DND-41 (cell line): Measurements from ENCODE around the gene SCAPER.

Experiments
- ATAC-seq: fragments of 200-7000 bp; cut with Tn5 transposase; 3 replicates; pipeline ENCODE4 v1.9.1; 2021; ENCODE audit warnings: low read depth; ENCODE audit not compliant: insufficient read depth
- DNase-seq: peaks from one replicate; pipeline ENCODE4 v3.0.0-alpha.2; 2020
- H2AFZ ChIP-seq: 2 replicates; pipeline ENCODE4 v1.6.0; 2012; ENCODE audit warnings: low read depth, low read length
- H3K27ac ChIP-seq: 2 replicates; pipeline ENCODE4 v1.5.1; 2012; ENCODE audit warnings: low read length, inconsistent platforms
- H3K27me3 ChIP-seq: fragments of 200-600 bp; sonication (generic); 2 replicates; pipeline ENCODE4 v1.6.0; 2012; ENCODE audit warnings: low read length, mild to moderate bottlenecking, inconsistent platforms; ENCODE audit not compliant: insufficient read depth, poor library complexity
- H3K36me3 ChIP-seq: 2 replicates; pipeline ENCODE4 v1.5.1; 2012; ENCODE audit warnings: low read length, inconsistent platforms; ENCODE audit not compliant: insufficient read depth
- H3K4me1 ChIP-seq: 2 replicates; pipeline ENCODE4 v1.5.1; 2012; ENCODE audit warnings: mild to moderate bottlenecking, low read length; ENCODE audit not compliant: insufficient read depth
- H3K4me2 ChIP-seq: 2 replicates; pipeline ENCODE4 v1.6.0; 2012; ENCODE audit warnings: mild to moderate bottlenecking, moderate library complexity, low read length, inconsistent platforms; ENCODE audit not compliant: insufficient read depth
- H3K4me3 ChIP-seq, 2 experiments: fragments of 200-600 bp in 1 of 2; shearing (Covaris generic) in 1 of 2; 2 replicates each; pipeline ENCODE4 v1.5.1; 2012 to 2016; ENCODE audit warnings: inconsistent platforms in 2 of 2, low read length in 2 of 2, mild to moderate bottlenecking in 2 of 2, low read depth in 1 of 2, moderate library complexity in 1 of 2
- H3K79me2 ChIP-seq: 2 replicates; pipeline ENCODE4 v1.6.0; 2012; ENCODE audit warnings: low read length, inconsistent platforms; ENCODE audit not compliant: insufficient read depth
- H3K9ac ChIP-seq: 2 replicates; pipeline ENCODE4 v1.6.0; 2012; ENCODE audit warnings: low read depth, mild to moderate bottlenecking, inconsistent platforms, low read length, moderate library complexity
- H3K9me3 ChIP-seq: 2 replicates; pipeline ENCODE4 v1.5.1; 2012; ENCODE audit warnings: low read length, moderate library complexity, mild to moderate bottlenecking, inconsistent platforms; ENCODE audit not compliant: insufficient read depth, severe bottlenecking
- H4K20me1 ChIP-seq: 2 replicates; pipeline ENCODE4 v1.6.0; 2012; ENCODE audit warnings: low read length; ENCODE audit not compliant: insufficient read depth
- EZH2 ChIP-seq: IDR thresholded peaks from 3 replicates; pipeline ENCODE4 v1.6.1; 2012; ENCODE audit warnings: borderline replicate concordance, low read depth, mild to moderate bottlenecking, moderate library complexity, low read length, inconsistent platforms; ENCODE audit not compliant: severe bottlenecking
- TF ChIP-seq, protein P1 (sequence below): IDR thresholded peaks from 2 replicates; pipeline ENCODE4 v1.5.1; 2012; ENCODE audit warnings: borderline replicate concordance, low read length, moderate library complexity, mild to moderate bottlenecking; ENCODE audit not compliant: poor library complexity, severe bottlenecking; ENCODE audit errors: extremely low read depth

Gene SCAPER

DNA sequence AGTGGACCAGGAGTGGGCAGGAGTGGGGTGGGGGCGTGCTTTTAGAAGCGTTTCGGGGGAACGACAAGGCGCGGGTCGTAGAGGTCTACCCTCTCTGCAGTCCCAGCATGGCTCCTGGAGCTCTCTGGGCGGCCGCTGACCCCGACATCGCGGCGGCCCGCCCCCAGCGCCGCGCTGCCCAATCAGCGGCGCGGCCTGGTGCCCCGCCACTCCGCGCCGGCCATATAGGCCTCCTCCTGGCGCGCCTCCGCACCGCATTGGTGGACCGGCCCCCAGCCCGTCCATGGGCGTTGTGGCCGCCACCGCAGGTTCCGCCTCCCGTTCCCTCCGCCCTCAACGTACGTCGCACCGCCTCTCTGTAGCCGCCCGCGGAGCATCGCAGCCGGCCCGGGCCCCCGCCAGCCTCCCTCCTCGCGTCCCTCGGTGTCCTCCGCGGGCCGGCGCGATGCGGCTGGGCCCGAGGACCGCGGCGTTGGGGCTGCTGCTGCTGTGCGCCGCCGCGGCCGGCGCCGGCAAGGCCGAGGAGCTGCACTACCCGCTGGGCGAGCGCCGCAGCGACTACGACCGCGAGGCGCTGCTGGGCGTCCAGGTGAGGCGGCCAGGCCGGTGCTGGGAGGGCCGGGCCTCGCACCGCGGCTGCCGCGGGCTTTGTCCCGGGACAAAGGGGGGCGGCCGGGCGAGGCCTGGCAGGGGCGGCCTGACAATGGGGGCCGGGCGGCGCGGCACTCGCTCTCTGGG is 26.4 kb upstream of the SCAPER start, which contains the start of gene RCN2:
TSS of gene RCN2 (plus strand) at position 353 of the 738 bp plus-strand sequence. CDS start at position 446, 93 bp downstream.
- peak; percentile 91 for DNase-seq
- peak within 1 kb of the TSS; percentile 77 for H3K27ac ChIP-seq

DNA sequence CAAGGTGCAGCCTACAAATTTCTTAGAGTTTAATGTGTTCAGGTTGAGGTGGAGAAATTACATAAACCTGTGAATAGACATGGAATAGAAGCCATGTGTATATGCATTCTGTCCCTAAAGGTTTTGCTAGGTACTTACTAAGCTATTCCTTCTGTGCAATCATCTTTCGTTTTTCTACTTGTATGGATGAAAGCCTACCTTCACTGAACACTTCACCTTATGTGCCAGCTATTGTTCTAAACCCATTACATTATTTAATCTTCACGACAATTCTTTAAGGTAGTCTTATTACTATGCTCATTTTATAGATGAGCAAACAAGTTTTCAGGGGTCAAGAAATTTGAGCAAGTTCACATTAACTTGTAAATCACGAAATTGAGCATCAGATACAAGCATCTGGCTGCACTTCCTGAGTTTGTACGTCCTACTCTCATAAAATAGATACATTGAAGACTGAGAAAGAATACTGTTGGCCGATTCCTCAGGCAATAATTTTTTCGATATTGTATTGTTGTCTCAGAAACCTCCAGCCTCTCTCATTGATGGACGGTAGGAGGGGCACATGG is 25.8 kb upstream of the SCAPER start:
- H3K9me3 ChIP-seq: no peaks in the 10 kb centered on the region
- peak overlapping the region; percentile 18 to 72; a peak in 3 of 4 replicates for H3K4me3 ChIP-seq
- H4K20me1 ChIP-seq: no peaks in the 10 kb centered on the region
- peak overlapping the region; percentile 85 for H2AFZ ChIP-seq
- ATAC-seq (no peak), DNase-seq (no peak)
- no peaks in the 10 kb centered on the region for H3K27me3 ChIP-seq
- peaks cover 34% of the 10 kb centered on the region for H3K4me1 ChIP-seq
- TF ChIP-seq, protein P1, sequence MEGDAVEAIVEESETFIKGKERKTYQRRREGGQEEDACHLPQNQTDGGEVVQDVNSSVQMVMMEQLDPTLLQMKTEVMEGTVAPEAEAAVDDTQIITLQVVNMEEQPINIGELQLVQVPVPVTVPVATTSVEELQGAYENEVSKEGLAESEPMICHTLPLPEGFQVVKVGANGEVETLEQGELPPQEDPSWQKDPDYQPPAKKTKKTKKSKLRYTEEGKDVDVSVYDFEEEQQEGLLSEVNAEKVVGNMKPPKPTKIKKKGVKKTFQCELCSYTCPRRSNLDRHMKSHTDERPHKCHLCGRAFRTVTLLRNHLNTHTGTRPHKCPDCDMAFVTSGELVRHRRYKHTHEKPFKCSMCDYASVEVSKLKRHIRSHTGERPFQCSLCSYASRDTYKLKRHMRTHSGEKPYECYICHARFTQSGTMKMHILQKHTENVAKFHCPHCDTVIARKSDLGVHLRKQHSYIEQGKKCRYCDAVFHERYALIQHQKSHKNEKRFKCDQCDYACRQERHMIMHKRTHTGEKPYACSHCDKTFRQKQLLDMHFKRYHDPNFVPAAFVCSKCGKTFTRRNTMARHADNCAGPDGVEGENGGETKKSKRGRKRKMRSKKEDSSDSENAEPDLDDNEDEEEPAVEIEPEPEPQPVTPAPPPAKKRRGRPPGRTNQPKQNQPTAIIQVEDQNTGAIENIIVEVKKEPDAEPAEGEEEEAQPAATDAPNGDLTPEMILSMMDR: no peak
- TF ChIP-seq EZH2: no peak
- H3K27ac ChIP-seq: peak overlapping the region; percentile 65
- H3K9ac ChIP-seq: peak overlapping the region; percentile 88
- peaks cover 24% of the 10 kb centered on the region for H3K79me2 ChIP-seq
- peaks cover 26% of the 10 kb centered on the region for H3K36me3 ChIP-seq
- H3K4me2 ChIP-seq: peak overlapping the region; percentile 65

More for the DNA sequence above, 26.4 kb upstream of the SCAPER start, which contains the start of gene RCN2:
- Histone ChIP-seq H3K4me1 (peaks cover 34% of the 10 kb centered on the region), H3K9me3 (no peaks in the 10 kb centered on the region), H2AFZ (peak within 1 kb of the TSS; percentile 85), H4K20me1 (no peaks in the 10 kb centered on the region), H3K27me3 (no peaks in the 10 kb centered on the region), H3K4me2 (peak within 1 kb of the TSS; percentile 65), H3K79me2 (peaks cover 24% of the 10 kb centered on the region), H3K9ac (peak within 1 kb of the TSS; percentile 88), H3K36me3 (peaks cover 31% of the 10 kb centered on the region), H3K4me3 (peak within 1 kb of the TSS; percentile 55 to 72; a peak in 3 of 4 replicates)
- TF ChIP-seq, protein P1: no peak
- no peak for TF ChIP-seq EZH2
- ATAC-seq: peak; percentile 99

DNA sequence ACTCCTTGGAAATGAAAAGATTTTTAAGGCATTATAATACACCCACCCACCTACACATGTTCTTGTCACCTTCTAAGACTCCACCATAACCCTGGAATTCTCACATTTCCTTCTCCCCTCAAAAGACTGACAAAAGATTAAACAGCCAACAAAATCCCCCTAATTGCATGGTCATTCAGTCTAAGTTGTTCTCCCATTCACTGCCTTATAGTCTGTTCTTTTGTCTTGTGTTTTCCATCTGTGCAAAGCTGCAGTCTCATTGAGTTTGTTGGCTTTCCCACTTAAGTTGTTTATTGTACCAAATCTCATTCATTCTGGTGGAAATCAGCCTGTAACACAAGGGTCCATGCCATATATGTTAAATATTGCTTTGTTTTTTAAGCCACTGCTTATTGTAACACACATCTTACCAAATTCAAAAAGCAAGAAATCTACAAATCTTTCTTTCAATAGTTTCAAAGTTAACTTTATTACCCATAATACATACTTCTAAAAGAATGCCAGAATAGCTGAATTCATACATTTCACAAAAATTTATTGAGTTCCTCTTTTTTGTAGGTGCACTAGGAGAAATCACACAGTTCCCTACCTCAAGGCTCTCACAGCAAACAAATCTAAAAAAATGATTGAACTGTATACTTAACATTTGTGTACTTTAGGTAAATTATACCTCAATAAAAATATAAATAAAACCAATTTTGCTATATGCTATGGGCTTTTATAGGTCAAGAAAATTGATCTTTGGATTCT is 24.0 kb upstream of the SCAPER start:
- ATAC-seq: no peak
- no peak for DNase-seq
- H2AFZ ChIP-seq: no peak overlapping the region
- TF ChIP-seq, protein P1: no peak
- no peak for TF ChIP-seq EZH2
- H3K27ac ChIP-seq: no peak overlapping the region
- H3K4me2 ChIP-seq: no peak overlapping the region
- no peaks in the 10 kb centered on the region for H3K27me3 ChIP-seq
- no peaks in the 10 kb centered on the region for H3K9me3 ChIP-seq
- peaks cover 24% of the 10 kb centered on the region for H3K79me2 ChIP-seq
- no peaks in the 10 kb centered on the region for H4K20me1 ChIP-seq
- H3K4me3 ChIP-seq: no peak overlapping the region
- no peak overlapping the region for H3K9ac ChIP-seq
- peaks cover 12% of the 10 kb centered on the region for H3K36me3 ChIP-seq
- H3K4me1 ChIP-seq: peaks cover 29% of the 10 kb centered on the region
